T-helper 1 cell (primary cell): Measurements from ENCODE around the gene ERICH3.

Experiments used
- DNase-seq, 5 donors: peaks; one replicate each; pipeline ENCODE4 v3.0.0-alpha.2; 2012 to 2020
- total RNA-seq, 4 donors: gene quantifications; one replicate each; lab custom pipeline; 2026; lab: John Stamatoyannopoulos, UW

Gene ERICH3, protein sequence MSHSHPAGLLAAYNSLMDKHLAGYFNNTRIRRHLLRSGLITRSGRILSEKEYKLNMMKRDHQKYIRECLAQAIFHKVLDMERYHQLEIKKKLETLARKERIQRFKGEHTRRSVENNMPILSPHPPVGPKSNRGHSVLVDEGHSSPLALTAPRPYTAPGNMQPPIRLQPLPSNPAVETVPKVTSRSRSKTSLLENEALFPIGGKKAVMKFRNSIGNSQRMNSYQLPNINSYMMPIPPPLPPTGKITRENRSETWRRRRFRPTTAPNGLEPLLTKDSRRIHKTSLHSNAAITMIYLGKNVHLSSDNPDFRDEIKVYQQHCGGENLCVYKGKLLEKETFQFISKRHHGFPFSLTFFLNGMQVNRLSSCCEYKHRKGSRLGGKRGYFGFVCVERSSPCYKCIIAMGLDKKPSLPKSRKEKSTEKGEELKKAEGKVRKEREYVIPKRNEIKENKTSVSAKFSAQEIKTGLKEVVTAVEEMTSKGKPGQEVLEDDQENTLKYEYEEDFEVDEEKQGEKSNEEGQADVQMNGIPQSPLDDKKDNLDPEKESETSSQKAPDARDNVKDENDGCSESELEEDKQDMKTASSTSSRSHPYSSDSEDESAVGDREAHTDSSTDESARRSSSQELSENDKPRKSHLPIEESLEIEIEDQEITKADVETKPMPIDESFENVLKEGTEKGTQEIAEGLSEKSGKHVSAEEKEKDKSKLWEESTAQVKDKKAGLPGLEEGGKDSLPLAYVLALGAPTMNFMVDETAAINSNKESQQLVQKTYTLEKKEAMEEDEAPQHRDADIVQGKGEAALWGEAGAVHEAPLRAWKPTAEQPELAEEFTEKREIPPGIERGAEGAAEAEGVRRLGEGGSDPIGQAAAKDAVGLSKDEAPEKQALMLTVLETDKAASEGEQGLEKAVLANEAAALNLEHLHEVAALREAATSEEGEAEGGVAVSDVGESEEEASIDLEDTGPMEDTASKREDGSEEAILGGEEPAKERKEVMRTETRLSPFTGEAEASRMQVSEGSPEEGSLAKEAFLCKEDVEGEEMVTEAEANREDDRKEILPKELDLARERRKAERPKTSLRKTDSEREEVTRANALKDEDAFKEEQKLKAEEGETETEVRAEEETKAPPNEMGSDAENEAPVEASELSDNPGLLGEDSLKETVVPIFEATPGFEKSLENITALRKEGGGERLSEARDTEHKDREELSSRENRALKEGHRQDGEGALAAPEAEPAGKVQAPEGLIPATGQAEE (N-terminal part only)
- 0 to 0.27 (median 0) reads per million in 4 donors for total RNA-seq

GRCh38 chr1:74673351-74674111 is at the start of gene ERICH3:
ERICH3 (minus strand) TSS chr1:74673792; CDS start chr1:74673519, 273 bp downstream.
- DNase-seq, result no peak

DNA sequence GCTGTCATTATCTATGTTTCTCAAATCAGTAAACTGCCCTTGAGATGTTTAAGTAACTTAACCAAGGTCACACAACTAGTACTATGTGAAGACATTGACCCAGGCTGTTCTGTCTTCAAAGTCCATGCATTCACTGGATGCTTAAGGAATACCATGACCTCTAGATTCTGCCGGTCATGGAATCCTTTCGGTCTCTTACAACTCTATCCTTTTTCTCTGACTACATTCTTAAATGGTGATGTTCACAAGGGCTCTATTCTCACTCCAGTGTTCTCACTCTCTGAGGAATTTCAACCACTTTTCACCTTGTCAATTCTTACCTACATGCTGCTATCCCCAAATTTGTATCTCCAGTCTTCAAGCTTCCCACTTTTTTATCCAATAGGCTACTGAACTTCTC is 44.0 kb upstream of the ERICH3 start:
- DNase-seq, result no peak

DNA sequence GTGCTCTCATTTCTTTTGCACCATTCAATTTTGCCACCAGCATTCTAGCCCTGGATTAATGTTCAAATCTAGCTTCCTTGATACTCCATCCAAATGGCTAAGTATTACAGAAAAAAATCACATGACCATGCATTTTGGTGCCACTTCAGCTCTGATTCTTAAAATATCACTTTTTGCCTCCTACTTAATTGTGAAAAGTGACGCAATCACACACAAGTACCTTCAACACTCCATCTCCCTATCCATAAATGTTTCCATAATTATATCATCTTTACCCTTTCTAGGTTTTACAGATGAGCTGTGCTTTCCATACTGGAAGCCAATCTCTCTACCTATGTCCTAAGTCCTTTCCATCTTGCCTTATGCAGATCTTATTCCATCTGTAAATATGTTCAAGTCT is 43.2 kb upstream of the ERICH3 start:
- DNase-seq, result no peak

GRCh38 chr1:74715806-74716205 is 42.2 kb upstream of the ERICH3 start:
- no peak for DNase-seq

DNA sequence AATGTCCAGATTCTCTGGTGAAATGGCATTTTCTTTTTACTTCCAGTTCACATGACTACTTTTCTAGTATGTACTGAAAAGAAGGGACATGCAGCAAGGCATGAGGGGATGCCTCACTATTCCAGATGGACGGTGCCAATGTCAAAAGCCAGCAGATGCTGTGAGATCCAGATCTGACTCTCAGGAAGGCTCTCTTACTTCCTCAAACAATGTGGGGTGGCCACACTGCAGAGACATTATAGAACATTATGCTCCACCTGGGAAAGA is 41.6 kb upstream of the ERICH3 start:
- no peak for DNase-seq

DNA sequence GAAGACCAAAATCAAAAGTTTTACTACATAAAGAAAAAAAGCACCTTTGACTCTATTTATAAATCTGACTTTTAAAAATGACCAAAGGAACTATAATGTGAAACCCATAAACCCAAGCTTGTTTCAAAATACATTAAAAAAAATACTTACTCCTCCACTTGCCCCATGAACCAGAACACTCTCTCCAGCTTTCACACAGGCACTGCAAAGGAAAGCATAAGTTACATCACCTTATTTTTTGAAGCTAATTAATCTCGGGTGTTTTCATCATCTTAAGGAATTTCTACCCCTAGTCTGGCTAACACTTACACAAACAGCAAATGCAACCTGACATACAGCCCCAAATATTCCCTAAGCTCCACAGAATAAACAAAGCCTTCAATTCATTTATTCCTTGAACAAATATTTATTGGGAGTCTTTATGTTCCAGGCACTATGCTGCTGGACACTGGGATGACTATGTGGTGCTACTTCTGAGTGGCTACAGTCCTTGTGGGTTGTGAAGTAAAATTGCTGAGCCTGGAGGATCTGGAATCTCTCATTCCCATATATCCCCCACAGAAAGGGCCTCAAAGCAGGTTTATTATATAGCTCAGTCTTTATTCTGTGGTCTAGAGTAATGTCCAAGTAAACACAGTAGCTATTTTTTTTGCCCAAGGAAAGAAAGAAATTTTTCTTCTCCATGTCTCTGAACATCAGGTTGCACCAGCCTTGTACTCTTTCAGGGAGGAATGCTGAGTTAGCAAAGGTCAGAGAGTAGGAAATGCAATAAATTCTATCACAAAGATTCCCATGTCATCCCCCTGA is 41.0 kb upstream of the ERICH3 start:
- DNase-seq, result no peak

GRCh38 chr1:74713849-74714248 is 40.3 kb upstream of the ERICH3 start:
- no peak for DNase-seq

GRCh38 chr1:74712881-74713280 is 39.3 kb upstream of the ERICH3 start:
- no peak for DNase-seq

DNA sequence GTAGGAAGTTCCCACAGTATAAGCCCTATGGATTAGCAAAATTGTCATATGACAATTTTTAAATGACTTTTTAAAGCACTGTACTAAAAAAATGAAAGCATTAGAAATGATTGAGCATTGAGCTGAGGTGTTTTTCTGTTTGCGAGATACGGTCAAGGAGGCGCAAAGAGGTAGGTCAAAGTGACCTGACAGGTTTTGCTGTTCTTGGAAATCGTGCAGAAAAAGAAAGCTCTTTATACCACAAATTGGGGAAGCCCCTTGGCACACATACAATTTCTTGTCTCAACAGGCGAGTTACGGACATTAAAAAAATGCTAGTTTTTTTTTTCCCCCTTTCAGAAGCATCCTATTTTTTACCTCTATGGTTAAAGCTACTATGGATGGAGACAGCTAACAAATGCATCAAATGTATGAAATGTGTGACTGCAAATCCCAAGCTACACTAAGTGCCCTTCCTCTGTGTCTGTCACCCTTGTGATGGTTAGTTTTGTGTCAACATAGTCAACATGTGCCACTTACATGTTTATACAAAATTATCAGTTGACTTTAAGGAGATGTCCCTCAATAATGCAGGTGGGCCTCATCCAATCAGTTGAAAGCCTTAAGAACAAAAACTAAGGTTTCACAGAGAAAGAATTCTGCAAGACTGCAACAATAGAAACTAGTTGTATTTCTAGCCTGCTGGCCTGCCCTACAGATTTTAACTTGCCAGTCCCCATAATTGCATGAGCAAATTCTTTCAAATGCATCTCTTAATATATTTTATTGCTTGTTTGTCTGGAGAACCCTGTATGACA is 30.0 kb upstream of the ERICH3 start:
- DNase-seq, result no peak

GRCh38 chr1:74699331-74699730 is 25.7 kb upstream of the ERICH3 start:
- no peak for DNase-seq

DNA sequence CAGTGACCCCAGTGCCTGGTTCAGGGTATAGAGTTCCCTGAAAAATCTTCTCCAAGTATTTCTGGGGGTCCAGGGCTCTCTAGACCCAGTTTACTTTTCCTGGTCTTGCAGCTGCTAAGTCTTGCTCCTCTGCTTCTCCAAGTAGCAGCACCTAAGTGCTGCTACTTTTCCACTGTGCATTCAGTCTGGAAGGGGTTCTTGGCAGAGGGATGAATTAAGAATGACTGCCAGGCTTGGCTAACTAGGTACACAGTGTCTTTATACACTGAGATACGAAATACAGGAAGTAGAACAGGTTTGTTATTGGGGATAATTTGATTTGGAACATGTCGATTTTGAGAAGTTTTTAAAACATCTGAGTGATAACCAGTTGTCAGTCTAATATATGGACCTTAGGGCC is 24.2 kb upstream of the ERICH3 start:
- no peak for DNase-seq

DNA sequence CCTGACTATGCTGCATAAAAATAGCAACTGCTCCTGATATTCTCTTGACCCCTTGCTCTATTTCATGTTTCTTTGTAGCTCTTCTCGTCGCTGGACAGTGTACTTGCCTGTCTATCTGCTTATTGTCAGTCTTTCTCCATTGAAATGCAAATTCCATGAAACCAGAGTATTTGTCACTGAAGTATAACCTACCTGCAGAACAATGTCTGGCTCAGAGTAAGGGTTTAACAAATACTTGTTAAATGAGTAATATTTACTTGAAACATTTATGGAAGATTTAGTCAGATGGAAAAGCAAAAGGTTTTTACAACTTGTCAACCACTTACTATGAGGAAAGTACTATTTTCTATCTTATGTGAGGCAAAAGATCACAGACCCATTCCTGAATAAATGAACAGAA is 19.9 kb upstream of the ERICH3 start:
- DNase-seq, result no peak

DNA sequence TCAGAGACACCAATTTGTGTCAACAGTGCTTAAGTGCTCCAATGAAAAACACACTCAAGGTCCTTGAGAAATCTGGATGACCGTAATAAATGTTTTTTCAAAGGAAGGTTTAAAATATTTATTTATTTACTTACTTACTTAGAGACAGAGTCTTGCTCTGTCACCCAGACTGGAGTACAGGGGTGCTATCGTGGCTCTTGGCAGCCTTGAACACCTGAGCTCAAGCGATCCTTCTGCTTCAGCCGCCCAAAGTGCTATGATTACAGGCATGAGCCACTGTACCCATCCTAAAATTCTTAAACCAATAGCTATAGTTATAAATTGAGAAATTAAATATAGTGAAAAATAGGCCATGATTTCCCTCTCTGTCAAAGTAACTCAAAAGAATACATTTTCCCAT is 17.3 kb upstream of the ERICH3 start:
- DNase-seq, result no peak

GRCh38 chr1:74690364-74690696 is 16.7 kb upstream of the ERICH3 start:
- no peak for DNase-seq

GRCh38 chr1:74689621-74690363 is 16.2 kb upstream of the ERICH3 start:
- peak in 3 of 5 donors; percentile 18 to 43 (median 22) for DNase-seq

DNA sequence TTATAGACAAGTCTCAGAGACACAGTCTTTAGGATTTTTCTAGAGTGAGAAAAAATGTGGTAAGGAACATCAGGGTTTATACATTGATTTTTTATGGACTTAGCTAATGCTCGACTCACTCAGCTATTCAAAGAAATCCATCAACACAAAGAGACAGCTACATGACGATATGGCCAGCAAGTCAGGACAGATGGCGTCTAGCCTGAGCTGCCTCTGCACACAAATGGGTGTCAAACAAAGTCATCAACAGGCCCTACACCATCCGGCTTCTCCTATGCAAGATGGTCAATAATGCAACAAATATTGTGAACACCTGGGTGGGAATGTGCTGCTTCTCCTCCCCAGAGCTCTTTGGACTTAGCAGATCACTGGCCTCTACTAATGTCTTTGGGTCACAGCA is 13.3 kb upstream of the ERICH3 start:
- DNase-seq, result no peak

GRCh38 chr1:74684301-74684700 is 10.7 kb upstream of the ERICH3 start:
- DNase-seq, result no peak

GRCh38 chr1:74683656-74684055 is 10.1 kb upstream of the ERICH3 start:
- no peak for DNase-seq

DNA sequence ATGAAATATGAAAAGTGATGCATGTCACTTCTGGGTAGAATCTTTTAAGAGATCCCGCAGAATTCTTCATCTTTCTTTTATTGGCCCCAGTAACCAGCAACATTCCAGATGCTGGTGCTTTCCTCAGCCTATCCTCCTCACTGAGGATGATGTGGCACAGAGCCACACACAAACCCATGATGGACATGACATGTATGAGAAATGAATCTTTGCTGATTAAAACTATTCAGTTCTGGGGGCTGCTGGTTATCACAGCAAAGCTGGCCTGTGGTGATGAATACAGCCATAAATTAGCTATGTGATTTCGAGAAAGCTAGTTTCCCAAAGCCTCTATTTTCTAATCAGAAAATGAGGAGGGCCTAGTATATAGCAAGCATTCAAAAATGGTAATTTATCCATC is 8.3 kb upstream of the ERICH3 start:
- no peak for DNase-seq

DNA sequence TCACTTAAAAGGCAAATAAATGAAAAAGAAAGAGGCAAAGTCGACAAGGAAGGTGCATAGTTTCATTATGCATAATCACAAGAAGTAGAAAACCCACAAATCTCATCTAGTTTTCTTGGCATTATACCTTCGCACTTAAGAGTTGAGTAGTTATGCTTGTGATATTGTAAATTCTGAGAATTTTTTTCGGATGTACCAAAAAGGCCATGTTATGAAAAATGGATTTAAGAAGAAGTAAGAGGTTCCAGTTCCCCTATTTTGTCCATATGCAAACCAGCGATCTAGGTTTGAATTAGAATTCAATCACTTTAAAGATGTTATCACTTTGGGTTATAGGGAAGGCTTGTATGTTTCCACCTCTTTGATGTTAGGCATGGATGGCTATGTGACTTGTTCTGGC is 7.9 kb upstream of the ERICH3 start:
- DNase-seq, result peak in 1 of 5 donors; percentile 53
